HG02943 (cell line): ENCODE results near the gene EIPR1.
"Not testable (repeated sequence)": the region's sequence is repeated elsewhere in the genome, so short reads cannot be mapped to it uniquely, and the experiment has no call there.

Experiments
- ATAC-seq: cut with Tn5 transposase; IDR thresholded peaks from one replicate; pipeline ENCODE4 v1.9.1; 2021; ENCODE audit warnings: mild to moderate bottlenecking, low read depth, moderate library complexity; ENCODE audit not compliant: unreplicated experiment

EIPR1 gene

DNA sequence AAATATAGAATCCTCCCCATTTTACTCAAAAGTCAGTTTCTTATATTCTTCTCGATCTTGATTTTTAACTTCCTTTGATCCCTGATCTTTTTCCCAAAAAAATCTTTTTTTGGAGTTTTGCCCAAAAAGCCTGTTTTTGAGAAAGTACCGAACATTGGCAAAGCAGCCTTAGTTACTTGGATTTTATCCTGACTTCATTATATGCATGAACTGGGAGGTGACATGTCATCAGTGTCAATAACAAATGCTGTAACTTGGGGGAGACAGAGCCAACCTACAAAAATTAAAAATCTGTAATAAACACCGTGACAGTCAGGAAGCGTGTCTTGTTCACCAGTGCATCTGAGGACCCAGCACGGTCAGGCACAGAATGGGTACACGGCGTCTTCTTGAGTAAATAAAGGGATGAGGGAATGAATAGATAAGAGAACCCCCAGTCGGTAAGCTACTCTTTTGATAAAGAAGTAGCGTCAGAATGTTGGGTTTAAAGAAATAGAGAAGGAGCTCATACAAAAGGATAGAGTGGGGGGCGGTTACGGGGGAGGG is 26.8 kb upstream of the EIPR1 start:
- no peak for ATAC-seq

- ATAC-seq, result peak; percentile 92
These were observed 26.1 kb upstream of the EIPR1 start for GRCh38 chr2:3403587-3404334.

- ATAC-seq, result no peak
These were observed 22.2 kb upstream of the EIPR1 start for GRCh38 chr2:3399829-3400228.

GRCh38 chr2:3399381-3399780 is 21.8 kb upstream of the EIPR1 start:
- ATAC-seq, result no peak

- no peak for ATAC-seq
These were observed 21.2 kb upstream of the EIPR1 start for GRCh38 chr2:3398857-3399256.

- ATAC-seq, result no peak
These were observed 19.4 kb upstream of the EIPR1 start for GRCh38 chr2:3396920-3397559.

DNA sequence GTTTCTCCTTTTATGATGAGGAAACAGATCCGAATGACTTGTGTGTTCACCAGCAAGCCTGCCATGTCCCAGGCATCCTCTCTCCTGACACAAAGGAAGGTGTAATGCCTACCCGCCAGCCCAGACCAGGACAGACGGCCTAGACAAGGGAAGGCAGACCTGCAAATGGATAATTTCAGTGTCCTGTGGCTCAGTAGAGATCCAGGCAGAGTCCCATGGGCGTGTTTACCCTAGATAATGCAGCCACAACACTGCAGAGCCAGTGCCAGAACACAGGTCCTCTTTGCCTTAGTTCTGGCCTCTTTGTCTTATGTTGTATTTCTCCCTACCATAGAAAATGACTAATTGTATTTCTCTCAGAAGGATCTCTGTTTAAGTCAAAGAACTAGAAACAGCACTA is 14.6 kb upstream of the EIPR1 start:
- ATAC-seq, result no peak

GRCh38 chr2:3390041-3390440 is 12.4 kb upstream of the EIPR1 start:
- no peak for ATAC-seq

GRCh38 chr2:3389193-3389592 is 11.6 kb upstream of the EIPR1 start:
- no peak for ATAC-seq

DNA sequence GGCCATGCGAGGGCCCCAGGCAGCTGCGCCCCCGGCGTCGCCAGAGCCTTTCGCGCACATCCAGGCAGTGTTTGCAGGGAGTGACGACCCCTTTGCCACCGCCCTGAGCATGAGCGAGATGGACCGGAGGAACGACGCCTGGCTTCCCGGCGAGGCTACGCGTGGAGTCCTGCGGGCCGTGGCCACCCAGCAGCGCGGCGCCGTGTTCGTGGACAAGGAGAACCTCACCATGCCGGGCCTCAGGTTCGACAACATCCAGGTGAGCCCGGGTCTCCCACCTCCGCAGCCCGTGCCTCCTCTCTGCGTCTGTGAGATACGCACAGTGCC is 10.8 kb upstream of the EIPR1 start:
- ATAC-seq, result no peak

GRCh38 chr2:3387644-3388411 is 10.2 kb upstream of the EIPR1 start:
- no peak for ATAC-seq

GRCh38 chr2:3387011-3387410 is 9.4 kb upstream of the EIPR1 start:
- ATAC-seq, result no peak

GRCh38 chr2:3386448-3386958 is 8.9 kb upstream of the EIPR1 start:
- no peak for ATAC-seq

GRCh38 chr2:3379647-3380534 is 2.3 kb upstream of the EIPR1 start, which contains the start of gene TRAPPC12:
TRAPPC12 (plus strand) TSS chr2:3379694; CDS start chr2:3387624, 7,930 bp downstream.
- peak; percentile 64 for ATAC-seq

GRCh38 chr2:3379339-3379646 is 1.7 kb upstream of the EIPR1 start:
- ATAC-seq, result no peak

- peak; percentile 19 for ATAC-seq
These were observed 373 bp downstream of the EIPR1 start for GRCh38 chr2:3377279-3377611.

GRCh38 chr2:3376821-3377220 is 797 bp downstream of the EIPR1 start:
- ATAC-seq, result no peak

- not testable (repeated sequence) for ATAC-seq
These were observed 8.1 kb downstream of the EIPR1 start for GRCh38 chr2:3369340-3370181.

- ATAC-seq, result no peak
These were observed 9.3 kb downstream of the EIPR1 start for GRCh38 chr2:3368261-3368722.
